BJ (cell line): ENCODE data around the gene PKD2L2. TPM values are rescaled to one million over a fixed set of nuclear protein-coding genes. Genes with fewer than 3 reads are reported as not detected.

Experiments used
- CTCF ChIA-PET: fragments of 350-600 bp; formaldehyde crosslinking; extraction: SDS; loops from one replicate; lab custom pipeline; 2021; ENCODE audit warnings: antibody characterized with exemption, inconsistent platforms; lab: Yijun Ruan, JAX
- POLR2A ChIA-PET: fragments of 300-600 bp; sonication (Branson Sonifier 250); formaldehyde crosslinking; extraction: SDS; loops from one replicate; lab custom pipeline; 2021; ENCODE audit warnings: antibody characterized with exemption; lab: Charles Lee
- DNase-seq: peaks from one replicate; pipeline ENCODE4 v3.0.0-alpha.2; 2011; ENCODE audit warnings: low read depth
- H3K27me3 ChIP-seq: 2 replicates; pipeline ENCODE4 v1.6.0; 2011; ENCODE audit warnings: low read length; ENCODE audit not compliant: control insufficient read depth, insufficient read depth
- H3K36me3 ChIP-seq: 2 replicates; pipeline ENCODE4 v1.5.1; 2011; ENCODE audit warnings: low read length; ENCODE audit not compliant: control insufficient read depth, insufficient read depth
- H3K4me3 ChIP-seq: 2 replicates; pipeline ENCODE4 v1.5.1; 2011; ENCODE audit warnings: low read depth, mild to moderate bottlenecking, control low read depth, low read length
- polyA plus RNA-seq: library from polyadenylated mRNA; depleted of rRNA; stranded (reverse); fragments of >200 nt; gene quantifications from 2 replicates; pipeline ENCODE4 v1.2.3, GENCODE V29; 2011
- TF ChIP-seq, protein P1 (sequence below): IDR thresholded peaks from 2 replicates; pipeline ENCODE4 v1.5.1; 2011; ENCODE audit warnings: low read depth, mild to moderate bottlenecking, control low read depth, inconsistent platforms, low read length, moderate library complexity; ENCODE audit not compliant: insufficient read depth

The PKD2L2 gene
- polyA plus RNA-seq, 1 experiment, result not detected

DNA sequence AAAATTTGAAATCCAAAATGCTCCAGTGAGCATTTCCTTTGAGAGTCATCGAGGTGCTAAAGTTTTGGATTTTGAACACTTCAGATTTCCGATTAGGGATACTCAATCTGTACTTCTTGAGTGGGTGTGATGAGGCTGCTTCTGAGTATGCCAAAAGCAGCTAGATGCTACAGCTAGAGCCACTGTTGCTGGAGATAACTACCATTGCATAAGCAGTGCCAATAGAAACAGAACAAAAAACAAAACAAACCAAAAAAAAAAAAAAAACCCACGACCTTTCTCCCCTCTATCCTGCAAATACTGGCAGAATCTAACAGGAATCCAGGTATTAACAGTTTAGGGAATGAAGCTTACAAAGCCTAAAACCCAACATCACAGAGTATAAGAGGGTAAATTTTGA lies 43.5 kb downstream of the PKD2L2 start:
- H3K27me3 ChIP-seq, result no peaks in the 10 kb centered on the region
- POLR2A ChIA-PET, result no interaction called here
- TF ChIP-seq, protein P1, sequence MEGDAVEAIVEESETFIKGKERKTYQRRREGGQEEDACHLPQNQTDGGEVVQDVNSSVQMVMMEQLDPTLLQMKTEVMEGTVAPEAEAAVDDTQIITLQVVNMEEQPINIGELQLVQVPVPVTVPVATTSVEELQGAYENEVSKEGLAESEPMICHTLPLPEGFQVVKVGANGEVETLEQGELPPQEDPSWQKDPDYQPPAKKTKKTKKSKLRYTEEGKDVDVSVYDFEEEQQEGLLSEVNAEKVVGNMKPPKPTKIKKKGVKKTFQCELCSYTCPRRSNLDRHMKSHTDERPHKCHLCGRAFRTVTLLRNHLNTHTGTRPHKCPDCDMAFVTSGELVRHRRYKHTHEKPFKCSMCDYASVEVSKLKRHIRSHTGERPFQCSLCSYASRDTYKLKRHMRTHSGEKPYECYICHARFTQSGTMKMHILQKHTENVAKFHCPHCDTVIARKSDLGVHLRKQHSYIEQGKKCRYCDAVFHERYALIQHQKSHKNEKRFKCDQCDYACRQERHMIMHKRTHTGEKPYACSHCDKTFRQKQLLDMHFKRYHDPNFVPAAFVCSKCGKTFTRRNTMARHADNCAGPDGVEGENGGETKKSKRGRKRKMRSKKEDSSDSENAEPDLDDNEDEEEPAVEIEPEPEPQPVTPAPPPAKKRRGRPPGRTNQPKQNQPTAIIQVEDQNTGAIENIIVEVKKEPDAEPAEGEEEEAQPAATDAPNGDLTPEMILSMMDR, result no peak
- CTCF ChIA-PET, result interaction anchor here (0.7 kb wide), 1 partner anchor 12 kb away, joined by 3 read pairs; no protein-coding TSS in a partner anchor
- no peak overlapping the region for H3K4me3 ChIP-seq
- H3K36me3 ChIP-seq, result no peaks in the 10 kb centered on the region
- DNase-seq, result no peak

DNA sequence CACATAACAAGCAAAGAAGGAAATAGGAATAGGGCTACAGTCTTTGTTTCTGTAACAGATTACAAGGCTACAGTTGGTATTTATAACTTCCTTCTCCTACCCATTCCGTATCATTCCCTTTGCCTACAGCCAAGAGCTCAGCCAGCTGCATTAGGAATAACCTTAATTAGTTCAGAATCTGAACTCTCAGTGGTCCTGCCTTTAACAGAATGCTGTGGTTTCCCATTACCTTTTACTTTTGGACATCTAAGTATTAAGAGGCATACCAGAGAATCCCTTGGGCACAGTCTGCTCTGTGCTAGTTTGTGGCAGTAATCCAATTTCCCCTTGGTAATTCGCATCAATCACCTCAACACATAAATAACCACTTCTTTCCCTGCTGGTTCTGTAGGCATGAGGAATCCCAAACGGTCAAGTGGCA lies 44.2 kb downstream of the PKD2L2 start:
- TF ChIP-seq, protein P1, result no peak
- DNase-seq, result no peak
- Histone ChIP-seq H3K27me3 (no peaks in the 10 kb centered on the region), H3K4me3 (no peak overlapping the region), H3K36me3 (no peaks in the 10 kb centered on the region)
- ChIA-PET CTCF (no interaction called here), POLR2A (no interaction called here)

DNA sequence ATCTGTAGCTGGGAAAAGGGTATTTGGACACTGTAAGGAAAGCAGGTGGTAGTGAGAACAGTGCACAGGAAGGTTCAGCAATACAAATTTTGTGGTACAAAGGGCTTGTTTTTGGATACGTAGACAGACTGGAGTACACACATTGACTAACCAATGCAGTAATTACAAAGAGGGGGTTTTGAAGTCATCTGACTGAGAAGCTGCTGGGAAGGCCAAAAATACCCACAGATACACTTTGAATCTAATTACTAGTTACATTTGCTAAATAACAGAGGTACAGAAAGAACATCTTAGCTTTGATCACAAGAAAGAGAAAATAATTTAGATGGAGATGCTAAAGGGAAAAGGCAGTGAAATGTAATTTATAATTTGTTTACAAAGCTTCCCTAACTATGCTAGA lies 45.9 kb downstream of the PKD2L2 start:
- ChIA-PET CTCF (interaction anchor here (0.5 to 1.4 kb wide), 2 partner anchors 10 to 191 kb away, joined by 3 read pairs; no protein-coding TSS in a partner anchor), POLR2A (no interaction called here)
- DNase-seq, result no peak
- H3K4me3 ChIP-seq, result no peak overlapping the region
- H3K27me3 ChIP-seq, result no peaks in the 10 kb centered on the region
- TF ChIP-seq, protein P1, result no peak
- H3K36me3 ChIP-seq, result peaks cover 5% of the 10 kb centered on the region

DNA sequence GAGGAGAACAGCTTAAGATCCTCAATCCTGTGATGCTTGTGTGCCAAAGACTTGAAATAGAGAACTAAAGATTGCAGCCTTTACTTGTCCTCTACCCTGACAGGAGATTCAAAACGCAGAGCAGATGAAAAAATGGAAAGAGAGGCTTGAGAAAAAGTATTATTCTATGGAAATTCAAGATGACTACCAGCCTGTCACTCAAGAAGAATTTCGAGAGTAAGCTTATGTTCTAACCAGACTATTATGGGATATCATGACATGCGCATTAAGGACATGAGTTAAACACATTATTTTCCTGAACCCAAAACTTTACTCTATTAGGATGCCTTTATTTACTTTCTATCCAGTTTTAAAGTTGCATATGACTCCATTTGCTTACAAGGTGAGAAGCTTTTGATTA lies 46.4 kb downstream of the PKD2L2 start:
- TF ChIP-seq, protein P1, result no peak
- Histone ChIP-seq H3K36me3 (peaks cover 5% of the 10 kb centered on the region), H3K4me3 (no peak overlapping the region), H3K27me3 (no peaks in the 10 kb centered on the region)
- ChIA-PET POLR2A (no interaction called here), CTCF (interaction anchor here (0.5 to 1.4 kb wide), 4 partner anchors 9 to 191 kb away, joined by 3 to 4 read pairs (median 3); no protein-coding TSS in a partner anchor)
- no peak for DNase-seq

DNA sequence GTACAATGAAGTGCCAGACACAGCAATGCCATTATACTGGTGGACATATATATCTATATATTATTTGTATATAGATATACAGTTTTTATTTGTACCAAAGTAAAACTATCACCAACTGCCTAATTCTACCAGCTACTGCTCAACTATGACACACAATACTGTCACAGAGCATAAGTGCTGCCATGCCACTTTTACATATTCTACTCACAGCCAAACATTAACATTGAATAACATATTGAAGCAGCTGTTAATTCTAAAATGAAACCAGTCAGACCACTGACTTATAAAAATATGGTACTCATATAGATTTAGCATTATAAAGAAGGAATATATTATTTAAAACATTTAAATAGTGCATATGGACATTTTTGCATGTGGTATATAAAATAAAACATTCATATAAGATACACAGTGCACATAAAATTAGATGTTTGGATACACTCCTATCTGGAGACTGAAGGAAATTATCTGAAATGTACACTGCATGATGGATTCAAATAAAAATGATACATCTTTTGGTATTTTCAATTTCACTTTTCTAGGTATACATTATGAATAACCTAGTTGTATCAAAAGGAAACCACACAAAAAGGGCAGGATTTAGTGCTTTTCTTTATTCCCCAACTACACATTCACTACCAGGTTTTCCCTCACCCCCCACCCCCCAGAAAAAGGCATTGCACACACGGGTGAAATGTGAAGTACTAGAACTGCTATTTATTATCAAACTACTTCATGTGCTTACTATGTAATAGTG lies 48.9 kb downstream of the PKD2L2 start:
- TF ChIP-seq, protein P1, result no peak
- CTCF ChIA-PET, result no interaction called here
- POLR2A ChIA-PET, result no interaction called here
- H3K27me3 ChIP-seq, result no peaks in the 10 kb centered on the region
- DNase-seq, result no peak
- H3K4me3 ChIP-seq, result no peak overlapping the region
- peaks cover 8% of the 10 kb centered on the region for H3K36me3 ChIP-seq
